A549 (cell line): ENCODE measurements around the gene LRRC45. TPM values are rescaled to one million over a fixed set of nuclear protein-coding genes. Genes with fewer than 3 reads are reported as not detected.

ENCODE experiments used
- ATAC-seq, 2 experiments: fragments of 200-7000 bp in 1 of 2; fragments of >200 bp in 1 of 2; cut with Nextera tagmentation in 1 of 2; cut with Tn5 transposase in 1 of 2; 3 replicates each; pipeline versions ENCODE4 v1.8.0 to v1.9.1; 2018 to 2020; ENCODE audit warnings: mild to moderate bottlenecking in 1 of 2, moderate library complexity in 1 of 2
- CTCF ChIA-PET: fragments of 300-600 bp; sonication (Branson Sonifier 250); formaldehyde crosslinking; extraction: SDS; loops from one replicate; lab custom pipeline; 2021; ENCODE audit warnings: antibody characterized with exemption, inconsistent platforms; lab: Yijun Ruan, JAX
- POLR2A ChIA-PET: fragments of 350-600 bp; formaldehyde crosslinking; extraction: SDS; loops from one replicate; lab custom pipeline; 2021; ENCODE audit warnings: antibody characterized with exemption, inconsistent platforms; lab: Yijun Ruan, JAX
- DNase-seq, 2 experiments: peaks; one replicate each; pipeline versions ENCODE4 v3.0.0 to v3.0.0-alpha.2; 2011 to 2016; ENCODE audit warnings: low read depth in 1 of 2, low spot score in 1 of 2
- FAIRE-seq: peaks from 2 replicates; lab custom pipeline; 2011; peaks lifted over from hg19 to GRCh38; lab: Jason Lieb, UNC
- H3K27ac ChIP-seq, 2 experiments: fragments of >200 bp; sonication (Bioruptor Twin); formaldehyde crosslinking; 3 replicates each; pipeline ENCODE4 v1.5.1; 2016 to 2017
- H3K4me1 ChIP-seq: fragments of >200 bp; sonication (Bioruptor Twin); formaldehyde crosslinking; 3 replicates; pipeline ENCODE4 v1.6.1; 2016
- H3K4me2 ChIP-seq: fragments of >200 bp; sonication (Bioruptor Twin); formaldehyde crosslinking; 3 replicates; pipeline ENCODE4 v1.6.1; 2016
- H3K4me3 ChIP-seq: fragments of >200 bp; sonication (Bioruptor Twin); formaldehyde crosslinking; 3 replicates; pipeline ENCODE4 v1.5.1; 2016
- H3K9me3 ChIP-seq: fragments of >200 bp; sonication (Bioruptor Twin); formaldehyde crosslinking; 3 replicates; pipeline ENCODE4 v1.6.1; 2016
- CBX8 ChIP-seq: fragments of 200-600 bp; sonication (generic); IDR thresholded peaks from 2 replicates; pipeline ENCODE4 v1.6.1; 2016
- E2F6 ChIP-seq: IDR thresholded peaks from 2 replicates; pipeline ENCODE4 v1.6.1; 2012; ENCODE audit warnings: low read depth, borderline replicate concordance
- EHF ChIP-seq: fragments of 250-450 bp; sonication (Bioruptor Pico); IDR thresholded peaks from 2 replicates; pipeline ENCODE4 v1.5.0; 2020; ENCODE audit warnings: mild to moderate bottlenecking
- FOXS1 ChIP-seq: fragments of 250-450 bp; sonication (Bioruptor Pico); IDR thresholded peaks from 2 replicates; pipeline ENCODE4 v1.5.0; 2020; ENCODE audit warnings: mild to moderate bottlenecking, moderate library complexity
- HOXA7 ChIP-seq: fragments of 250-450 bp; sonication (Bioruptor Pico); IDR thresholded peaks from 2 replicates; pipeline ENCODE4 v1.5.0; 2020; ENCODE audit warnings: mild to moderate bottlenecking, moderate library complexity
- HOXB13 ChIP-seq: fragments of 250-450 bp; sonication (Bioruptor Pico); IDR thresholded peaks from 2 replicates; pipeline ENCODE4 v1.5.0; 2020; ENCODE audit warnings: low read depth, mild to moderate bottlenecking, moderate library complexity
- JUNB ChIP-seq: fragments of >200 bp; sonication (Bioruptor Twin); formaldehyde crosslinking; IDR thresholded peaks from 2 replicates; pipeline ENCODE4 v1.6.1; 2016
- KDM5A ChIP-seq: fragments of 200-600 bp; sonication (generic); IDR thresholded peaks from 2 replicates; pipeline ENCODE4 v1.6.1; 2016; ENCODE audit warnings: antibody characterized with exemption, mild to moderate bottlenecking
- NR3C1 ChIP-seq: fragments of >200 bp; sonication (Bioruptor Twin); formaldehyde crosslinking; IDR thresholded peaks from 3 replicates; pipeline ENCODE4 v1.6.1; 2017
- PBX3 ChIP-seq: IDR thresholded peaks from 2 replicates; pipeline ENCODE4 v1.6.1; 2012
- PHF8 ChIP-seq: fragments of 200-600 bp; sonication (generic); IDR thresholded peaks from 2 replicates; pipeline ENCODE4 v1.6.1; 2016; ENCODE audit warnings: low read depth, mild to moderate bottlenecking, antibody characterized with exemption, moderate library complexity, borderline replicate concordance
- RAD21 ChIP-seq, 2 experiments: fragments of >200 bp in 1 of 2; sonication (Bioruptor Twin) in 1 of 2; formaldehyde crosslinking in 1 of 2; IDR thresholded peaks in 1 of 2; conservative IDR thresholded peaks in 1 of 2; 2 replicates in 1 of 2; 3 replicates in 1 of 2; pipeline ENCODE4 v1.6.1; 2012 to 2018; ENCODE audit warnings: inconsistent platforms in 1 of 2
- RCOR1 ChIP-seq: fragments of 150-350 bp; IDR thresholded peaks from 2 replicates; pipeline ENCODE4 v1.6.1; 2014; ENCODE audit warnings: antibody characterized with exemption, low read length, low read depth
- TFCP2L1 ChIP-seq: fragments of 250-450 bp; sonication (Bioruptor Pico); IDR thresholded peaks from 2 replicates; pipeline ENCODE4 v1.5.0; 2021; ENCODE audit warnings: mild to moderate bottlenecking
- WGBS: methylation state at CpG from one replicate; pipeline ENCODE4 v1.1.6; 2017; ENCODE audit errors: missing lambda C conversion rate; 5-methylcytosine and 5-hydroxymethylcytosine counted together
- polyA plus RNA-seq, 4 experiments: library from polyadenylated mRNA; depleted of rRNA in 3 of 4; stranded (reverse); fragments of >200 nt; fragmentation: RNase III in 1 of 4; extraction: RNeasy Plus Mini Kit Qiagen cat#74134 plus additional on column Dnase treatment in 1 of 4; gene quantifications; 2 replicates in 3 of 4; 3 replicates in 1 of 4; pipeline ENCODE4 v1.2.3, GENCODE V29; 2011 to 2017
- TF ChIP-seq, protein P1 (sequence below): fragments of 250-450 bp; sonication (Bioruptor Pico); IDR thresholded peaks from 2 replicates; pipeline ENCODE4 v1.5.0; 2020; ENCODE audit warnings: low read depth, mild to moderate bottlenecking, moderate library complexity
- TF ChIP-seq, protein P2 (sequence below): fragments of >200 bp; sonication (Bioruptor Twin); formaldehyde crosslinking; IDR thresholded peaks from 3 replicates; pipeline ENCODE4 v1.6.1; 2016

Gene LRRC45
- polyA plus RNA-seq, 2 of the 4 experiments (the other 2 are of a cell fraction) = 6.4 to 24.5 TPM

DNA sequence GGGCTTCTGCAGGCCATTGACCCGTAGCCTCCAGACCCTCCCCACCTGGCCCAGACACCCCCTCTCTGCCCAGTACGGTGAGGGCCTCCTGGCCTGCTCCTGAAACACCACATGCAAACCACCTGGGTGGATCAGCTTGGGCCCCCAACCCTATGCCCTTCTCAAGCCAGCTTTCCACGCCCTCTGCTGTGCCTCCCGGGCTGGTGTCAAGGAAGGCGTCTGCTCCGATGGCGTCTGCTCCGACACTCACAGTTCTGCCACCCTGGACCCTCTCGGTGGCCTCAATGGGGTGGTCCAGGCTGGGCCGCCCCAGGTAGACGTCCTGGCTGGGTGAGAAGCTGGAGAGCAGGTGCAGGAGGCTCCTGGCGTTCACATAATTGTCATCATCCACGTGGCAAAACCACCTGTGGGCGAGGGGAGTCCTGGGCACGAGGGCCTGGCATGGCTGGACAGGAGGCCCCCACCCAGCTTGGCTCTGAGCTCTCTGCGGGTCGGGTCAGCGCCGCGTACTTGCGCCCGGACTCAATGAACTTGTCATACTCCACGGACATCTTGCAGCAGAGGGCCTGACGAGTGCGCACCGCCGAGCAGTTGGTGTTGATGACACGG is 27.2 kb downstream of the LRRC45 start:
- TF ChIP-seq RAD21 (conservative IDR thresholded peaks at IDR 0.05 in 1 of 2, IDR thresholded peaks at IDR 0.05 in 1 of 2) (no peak), CBX8 (no peak), KDM5A (no peak), PBX3 (no peak), JUNB (no peak), EHF (CRISPR knock-in tag) (no peak), TFCP2L1 (CRISPR knock-in tag) (no peak), HOXA7 (CRISPR knock-in tag) (no peak)
- TF ChIP-seq, protein P1, sequence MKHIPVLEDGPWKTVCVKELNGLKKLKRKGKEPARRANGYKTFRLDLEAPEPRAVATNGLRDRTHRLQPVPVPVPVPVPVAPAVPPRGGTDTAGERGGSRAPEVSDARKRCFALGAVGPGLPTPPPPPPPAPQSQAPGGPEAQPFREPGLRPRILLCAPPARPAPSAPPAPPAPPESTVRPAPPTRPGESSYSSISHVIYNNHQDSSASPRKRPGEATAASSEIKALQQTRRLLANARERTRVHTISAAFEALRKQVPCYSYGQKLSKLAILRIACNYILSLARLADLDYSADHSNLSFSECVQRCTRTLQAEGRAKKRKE (CRISPR knock-in tag) = no peak
- Histone ChIP-seq H3K9me3 (no peaks in the 10 kb centered on the region), H3K4me3 (peak overlapping the region; percentile 97; the same call in 1 of the 3 replicates), H3K4me1 (peaks cover 16% of the 10 kb centered on the region; the same call in 2 of the 3 replicates), H3K4me2 (peak overlapping the region; percentile 91), H3K27ac (peak overlapping the region in 1 of 2 experiments; percentile 95; a peak in 4 of 6 replicates)
- DNase-seq (no peak), FAIRE-seq (no peak), ATAC-seq (no peak)
- ChIA-PET CTCF (interaction anchor here (1.1 to 21.7 kb wide), 8 partner anchors 9 to 91 kb away, joined by 3 to 191 read pairs (median 4); partner anchors contain the start of genes DCXR, DUS1L and RAC3), POLR2A (interaction anchor here (1.4 to 2.0 kb wide), 2 partner anchors 13 to 48 kb away, joined by 5 to 8 read pairs; partner anchors contain the start of genes DCXR and FASN)
- WGBS = 89% methylated on average over 28 of the region's 28 CpGs

GRCh38 chr17:82050761-82051641 is 27.9 kb downstream of the LRRC45 start:
- DNase-seq (no peak), FAIRE-seq (no peak), ATAC-seq (no peak)
- H3K4me1 ChIP-seq = peaks cover 16% of the 10 kb centered on the region; the same call in 2 of the 3 replicates
- 52% methylated on average over 39 of the region's 79 CpGs for WGBS
- CTCF ChIA-PET = interaction anchor here (1.0 to 21.7 kb wide), 6 partner anchors 9 to 91 kb away, joined by 3 to 191 read pairs (median 6); partner anchors contain the start of genes DCXR, DUS1L and RAC3
- H3K4me3 ChIP-seq = peak overlapping the region; percentile 97
- peak overlapping the region; percentile 91 for H3K4me2 ChIP-seq
- no peaks in the 10 kb centered on the region for H3K9me3 ChIP-seq
- POLR2A ChIA-PET = interaction anchor here (1.0 to 2.0 kb wide), 3 partner anchors 13 to 47 kb away, joined by 3 to 8 read pairs (median 5); partner anchors contain the start of genes DCXR, DUS1L and FASN
- no peak for TF ChIP-seq NR3C1
- TF ChIP-seq, protein P2, sequence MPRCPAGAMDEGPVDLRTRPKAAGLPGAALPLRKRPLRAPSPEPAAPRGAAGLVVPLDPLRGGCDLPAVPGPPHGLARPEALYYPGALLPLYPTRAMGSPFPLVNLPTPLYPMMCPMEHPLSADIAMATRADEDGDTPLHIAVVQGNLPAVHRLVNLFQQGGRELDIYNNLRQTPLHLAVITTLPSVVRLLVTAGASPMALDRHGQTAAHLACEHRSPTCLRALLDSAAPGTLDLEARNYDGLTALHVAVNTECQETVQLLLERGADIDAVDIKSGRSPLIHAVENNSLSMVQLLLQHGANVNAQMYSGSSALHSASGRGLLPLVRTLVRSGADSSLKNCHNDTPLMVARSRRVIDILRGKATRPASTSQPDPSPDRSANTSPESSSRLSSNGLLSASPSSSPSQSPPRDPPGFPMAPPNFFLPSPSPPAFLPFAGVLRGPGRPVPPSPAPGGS = no peak
- TF ChIP-seq HOXB13 (CRISPR knock-in tag) = no peak
- 0 out of 2 replicates have a peak, but pooled peaks have one; percentile 18 for TF ChIP-seq PHF8
- no peak for TF ChIP-seq E2F6
- no peak for TF ChIP-seq RCOR1
- no peak for TF ChIP-seq FOXS1 (CRISPR knock-in tag)
- H3K27ac ChIP-seq = peak overlapping the region; percentile 91 to 95
